ENCODE results near the gene NUDT12. TPM values are rescaled to one million over a fixed set of nuclear protein-coding genes. Genes with fewer than 3 reads are reported as not detected.

Gene NUDT12
- total RNA-seq, 1 donor from 2014 or later, result 17.6 TPM

DNA sequence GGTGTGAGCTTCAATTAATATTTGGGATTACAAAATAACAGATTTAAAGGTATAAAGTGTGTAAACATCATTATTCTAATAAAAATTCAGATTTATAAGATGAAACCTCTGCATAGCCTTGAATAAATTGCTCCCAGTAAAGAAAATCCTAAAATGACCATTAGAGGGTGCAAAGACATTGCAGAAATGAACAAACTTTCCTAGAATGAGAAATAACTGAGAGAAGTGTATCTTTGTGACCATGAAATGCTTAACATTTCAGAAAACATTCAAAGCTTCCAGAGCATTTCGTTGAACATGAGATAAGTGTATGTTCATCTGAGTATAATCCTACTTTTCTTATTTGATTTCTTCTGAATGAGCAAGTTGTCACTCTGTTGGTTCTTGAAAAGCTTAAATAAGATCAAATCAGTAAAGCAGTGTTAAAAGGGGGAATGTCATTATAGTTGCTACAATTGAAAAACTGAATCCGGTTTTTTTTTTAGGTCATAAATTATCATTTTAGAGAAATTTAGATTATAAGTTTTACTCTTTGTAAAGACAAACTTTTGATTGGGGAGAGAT, 24.7 kb upstream of the NUDT12 start:
- H3K4me3 Mint-ChIP-seq, result no peak overlapping the region
- no peak for DNase-seq (ENCODE audit: low read depth, low spot score)
- H3K27me3 Mint-ChIP-seq (ENCODE audit: low read depth), result no peaks in the 10 kb centered on the region
- TF ChIP-seq, protein P1, sequence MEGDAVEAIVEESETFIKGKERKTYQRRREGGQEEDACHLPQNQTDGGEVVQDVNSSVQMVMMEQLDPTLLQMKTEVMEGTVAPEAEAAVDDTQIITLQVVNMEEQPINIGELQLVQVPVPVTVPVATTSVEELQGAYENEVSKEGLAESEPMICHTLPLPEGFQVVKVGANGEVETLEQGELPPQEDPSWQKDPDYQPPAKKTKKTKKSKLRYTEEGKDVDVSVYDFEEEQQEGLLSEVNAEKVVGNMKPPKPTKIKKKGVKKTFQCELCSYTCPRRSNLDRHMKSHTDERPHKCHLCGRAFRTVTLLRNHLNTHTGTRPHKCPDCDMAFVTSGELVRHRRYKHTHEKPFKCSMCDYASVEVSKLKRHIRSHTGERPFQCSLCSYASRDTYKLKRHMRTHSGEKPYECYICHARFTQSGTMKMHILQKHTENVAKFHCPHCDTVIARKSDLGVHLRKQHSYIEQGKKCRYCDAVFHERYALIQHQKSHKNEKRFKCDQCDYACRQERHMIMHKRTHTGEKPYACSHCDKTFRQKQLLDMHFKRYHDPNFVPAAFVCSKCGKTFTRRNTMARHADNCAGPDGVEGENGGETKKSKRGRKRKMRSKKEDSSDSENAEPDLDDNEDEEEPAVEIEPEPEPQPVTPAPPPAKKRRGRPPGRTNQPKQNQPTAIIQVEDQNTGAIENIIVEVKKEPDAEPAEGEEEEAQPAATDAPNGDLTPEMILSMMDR (conservative IDR thresholded peaks at IDR 0.05), result peak; percentile 78
- peaks cover 9% of the 10 kb centered on the region for H3K4me1 Mint-ChIP-seq
- H3K9me3 Mint-ChIP-seq, result no peaks in the 10 kb centered on the region
- no peaks in the 10 kb centered on the region for H3K36me3 Mint-ChIP-seq (ENCODE audit: low read depth)
- H3K27ac Mint-ChIP-seq (ENCODE audit: unreplicated experiment), result no peak overlapping the region

DNA sequence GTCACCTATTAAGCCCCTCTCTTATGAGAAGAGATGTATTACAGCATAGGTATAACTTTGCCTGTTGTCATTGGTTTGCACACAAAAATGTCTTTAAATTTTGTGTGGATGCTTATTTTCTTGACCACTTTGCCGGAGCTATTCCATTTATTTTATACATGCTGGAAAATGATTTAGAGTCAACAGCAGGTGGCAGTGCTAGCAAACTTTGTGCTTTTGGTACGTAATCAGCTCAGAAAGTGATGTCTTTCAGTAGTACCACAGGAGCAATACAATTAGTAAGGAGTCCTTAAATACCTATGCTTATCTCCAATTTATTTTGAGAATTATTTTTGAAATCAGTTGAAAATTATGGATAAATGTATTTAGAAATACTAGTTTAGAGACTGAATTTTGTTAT, 19.8 kb upstream of the NUDT12 start:
- no peaks in the 10 kb centered on the region for H3K9me3 Mint-ChIP-seq
- no peak overlapping the region for H3K27ac Mint-ChIP-seq (ENCODE audit: unreplicated experiment)
- DNase-seq (ENCODE audit: low read depth, low spot score), result peak; percentile 43
- TF ChIP-seq, protein P1 (conservative IDR thresholded peaks at IDR 0.05), result peak; percentile 77
- no peaks in the 10 kb centered on the region for H3K27me3 Mint-ChIP-seq (ENCODE audit: low read depth)
- no peak overlapping the region for H3K4me3 Mint-ChIP-seq
- no peaks in the 10 kb centered on the region for H3K36me3 Mint-ChIP-seq (ENCODE audit: low read depth)
- H3K4me1 Mint-ChIP-seq, result peaks cover 10% of the 10 kb centered on the region

DNA sequence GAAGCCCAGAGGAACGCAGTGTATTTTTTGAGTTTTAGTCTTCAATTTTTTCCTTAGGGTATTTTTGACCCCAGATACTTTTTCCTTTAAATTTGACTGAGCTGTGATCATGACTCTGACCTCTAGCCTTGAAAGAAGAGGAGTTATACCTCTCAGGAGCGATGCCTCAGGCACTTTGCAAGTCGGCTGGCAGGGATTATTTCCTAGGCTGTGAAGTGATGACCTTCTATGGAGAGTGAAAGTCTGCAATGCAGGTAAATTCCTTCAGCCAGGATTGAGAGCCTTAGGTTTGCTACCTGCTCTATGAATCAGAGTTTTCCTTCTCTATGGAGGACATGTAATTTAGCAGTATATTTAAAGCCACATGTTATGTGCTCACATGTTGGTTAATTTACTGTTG, 10.8 kb upstream of the NUDT12 start:
- TF ChIP-seq, protein P1 (conservative IDR thresholded peaks at IDR 0.05), result no peak
- no peaks in the 10 kb centered on the region for H3K9me3 Mint-ChIP-seq
- no peak overlapping the region for H3K4me3 Mint-ChIP-seq
- DNase-seq (ENCODE audit: low read depth, low spot score), result no peak
- H3K27ac Mint-ChIP-seq (ENCODE audit: unreplicated experiment), result no peak overlapping the region
- H3K4me1 Mint-ChIP-seq, result no peaks in the 10 kb centered on the region
- no peaks in the 10 kb centered on the region for H3K36me3 Mint-ChIP-seq (ENCODE audit: low read depth)
- no peaks in the 10 kb centered on the region for H3K27me3 Mint-ChIP-seq (ENCODE audit: low read depth)

DNA sequence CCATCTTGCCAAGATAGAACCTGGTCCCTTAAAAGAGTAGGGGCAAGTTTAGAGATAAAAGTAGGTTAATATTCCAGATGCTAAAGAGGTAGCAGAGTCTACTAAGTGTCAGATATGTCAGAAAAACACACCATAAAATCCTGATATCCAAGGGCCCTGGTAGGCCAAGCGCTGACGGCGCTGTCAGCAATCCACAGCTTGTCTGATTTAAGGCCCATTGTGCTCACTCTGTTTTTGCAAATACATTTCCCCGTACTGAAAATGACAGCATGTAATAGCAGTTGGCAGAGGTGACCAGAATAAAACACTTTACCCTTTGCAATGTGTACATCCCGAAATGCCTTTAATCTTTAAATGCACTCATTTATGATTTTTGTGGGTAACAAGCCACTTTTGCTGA, 9.9 kb upstream of the NUDT12 start:
- TF ChIP-seq, protein P1 (conservative IDR thresholded peaks at IDR 0.05), result no peak
- Mint-ChIP-seq H3K4me1 (no peaks in the 10 kb centered on the region), H3K27ac (ENCODE audit: unreplicated experiment) (no peak overlapping the region), H3K36me3 (ENCODE audit: low read depth) (no peaks in the 10 kb centered on the region), H3K4me3 (no peak overlapping the region), H3K9me3 (no peaks in the 10 kb centered on the region), H3K27me3 (ENCODE audit: low read depth) (no peaks in the 10 kb centered on the region)
- DNase-seq (ENCODE audit: low read depth, low spot score), result no peak

DNA sequence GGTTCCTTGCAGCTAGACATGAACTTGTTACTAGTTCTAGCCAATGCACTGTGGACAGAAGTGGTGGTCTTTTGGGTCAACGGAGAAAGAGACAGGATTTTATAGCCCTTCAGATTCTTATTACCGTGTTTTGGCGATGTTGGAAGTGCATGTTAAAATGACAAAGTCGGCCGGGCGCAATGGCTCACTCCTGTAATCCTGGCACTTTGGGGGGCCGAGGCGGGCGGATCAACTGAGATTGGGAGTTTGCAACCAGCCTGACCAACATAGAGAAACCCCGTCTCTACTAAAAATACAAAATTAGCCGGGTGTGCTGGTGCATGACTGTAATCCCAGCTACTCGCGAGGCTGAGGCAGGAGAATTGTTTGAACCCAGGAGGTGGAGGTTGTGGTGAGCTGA, 9.1 kb upstream of the NUDT12 start:
- TF ChIP-seq, protein P1 (conservative IDR thresholded peaks at IDR 0.05), result no peak
- Mint-ChIP-seq H3K4me1 (no peaks in the 10 kb centered on the region), H3K9me3 (no peaks in the 10 kb centered on the region), H3K4me3 (no peak overlapping the region), H3K36me3 (ENCODE audit: low read depth) (no peaks in the 10 kb centered on the region), H3K27ac (ENCODE audit: unreplicated experiment) (no peak overlapping the region), H3K27me3 (ENCODE audit: low read depth) (no peaks in the 10 kb centered on the region)
- no peak for DNase-seq (ENCODE audit: low read depth, low spot score)
